ENCODE measurements around the gene WWOX.

Gene WWOX

GRCh38 chr16:78353640-78354275 is 254.3 kb downstream of the WWOX start:
- no peak for DNase-seq (ENCODE audit: low read depth)

- DNase-seq (ENCODE audit: low read depth), result no peak
Observed at GRCh38 chr16:78362524-78363135, 263.2 kb downstream of the WWOX start.

GRCh38 chr16:78363843-78364555 is 264.5 kb downstream of the WWOX start:
- DNase-seq (ENCODE audit: low read depth), result no peak

- no peak for DNase-seq (ENCODE audit: low read depth)
Observed at GRCh38 chr16:78364556-78364880, 265.1 kb downstream of the WWOX start.

GRCh38 chr16:78365366-78365765 is 265.9 kb downstream of the WWOX start:
- no peak for DNase-seq (ENCODE audit: low read depth)

- DNase-seq (ENCODE audit: low read depth), result no peak
Observed at GRCh38 chr16:78368121-78369102, 269.0 kb downstream of the WWOX start.

- DNase-seq (ENCODE audit: low read depth), result no peak
Observed at GRCh38 chr16:78372277-78372676, 272.8 kb downstream of the WWOX start.

- no peak for DNase-seq (ENCODE audit: low read depth)
Observed at GRCh38 chr16:78375055-78375679, 275.7 kb downstream of the WWOX start.

- DNase-seq (ENCODE audit: low read depth), result no peak
Observed at GRCh38 chr16:78376452-78376851, 277.0 kb downstream of the WWOX start.

- DNase-seq (ENCODE audit: low read depth), result no peak
Observed at GRCh38 chr16:78377312-78377711, 277.9 kb downstream of the WWOX start.

- DNase-seq (ENCODE audit: low read depth), result no peak
Observed at GRCh38 chr16:78381060-78381459, 281.6 kb downstream of the WWOX start.

- no peak for DNase-seq (ENCODE audit: low read depth)
Observed at GRCh38 chr16:78383118-78383517, 283.7 kb downstream of the WWOX start.

GRCh38 chr16:78385086-78385805 is 285.8 kb downstream of the WWOX start:
- DNase-seq (ENCODE audit: low read depth), result no peak

GRCh38 chr16:78386557-78387324 is 287.3 kb downstream of the WWOX start:
- DNase-seq (ENCODE audit: low read depth), result no peak

- no peak for DNase-seq (ENCODE audit: low read depth)
Observed at GRCh38 chr16:78389009-78389498, 289.6 kb downstream of the WWOX start.

- DNase-seq (ENCODE audit: low read depth), result no peak
Observed at GRCh38 chr16:78390092-78390491, 290.6 kb downstream of the WWOX start.

- no peak for DNase-seq (ENCODE audit: low read depth)
Observed at GRCh38 chr16:78390508-78391324, 291.3 kb downstream of the WWOX start.

- no peak for DNase-seq (ENCODE audit: low read depth)
Observed at GRCh38 chr16:78392585-78393195, 293.2 kb downstream of the WWOX start.

- no peak for DNase-seq (ENCODE audit: low read depth)
Observed at GRCh38 chr16:78395035-78395434, 295.6 kb downstream of the WWOX start.

Data from T-helper 22 cell (primary cell).